ENCODE data around the gene TXN. TPM values are rescaled to one million over a fixed set of nuclear protein-coding genes. Genes with fewer than 3 reads are reported as not detected.
"Not testable (repeated sequence)": the region's sequence is repeated elsewhere in the genome, so short reads cannot be mapped to it uniquely, and the experiment has no call there.

TXN gene
- total RNA-seq, 2 experiments from 2014 or later: 554 to 573 TPM

DNA sequence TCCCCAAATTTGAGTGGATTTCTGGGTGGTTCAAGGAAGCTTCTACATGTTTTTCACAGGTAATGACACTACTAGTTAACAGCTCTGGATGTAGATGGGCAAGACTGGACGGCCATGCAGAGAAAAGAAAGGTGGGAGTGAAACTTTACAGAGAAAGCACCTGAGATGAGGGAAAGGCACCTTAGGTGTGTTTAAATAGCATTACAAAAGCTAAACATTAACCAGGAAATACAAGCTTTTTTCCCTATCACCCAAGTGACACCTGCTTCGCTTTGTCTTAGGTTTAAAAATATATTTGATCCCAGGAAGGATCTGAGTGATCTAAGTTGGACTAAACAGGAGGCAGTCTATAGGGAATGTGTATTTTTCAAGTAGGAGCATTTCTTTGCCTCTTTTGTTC, 56.7 kb downstream of the TXN start:
- H3K36me3 Mint-ChIP-seq: no peaks in the 10 kb centered on the region
- peaks cover 4% of the 10 kb centered on the region for H3K27me3 Mint-ChIP-seq
- CTCF ChIA-PET: interaction anchor here (1.3 to 2.8 kb wide), 2 partner anchors 15 to 18 kb away, joined by 4 to 9 read pairs; no protein-coding TSS in a partner anchor
- POLR2A ChIA-PET: no interaction called here
- no peaks in the 10 kb centered on the region for H3K4me1 Mint-ChIP-seq (ENCODE audit: low read depth)
- H3K27ac Mint-ChIP-seq: no peak overlapping the region
- intact Hi-C loops (cut with micrococcal nuclease): no loop called here
- H3K4me3 Mint-ChIP-seq: no peak overlapping the region
- no peaks in the 10 kb centered on the region for H3K9me3 Mint-ChIP-seq
- no peak for DNase-seq

GRCh38 chr9:110198357-110198756, 58.0 kb downstream of the TXN start:
- Mint-ChIP-seq H3K4me1 (ENCODE audit: low read depth) (no peaks in the 10 kb centered on the region), H3K36me3 (no peaks in the 10 kb centered on the region), H3K4me3 (no peak overlapping the region), H3K27ac (no peak overlapping the region), H3K27me3 (peaks cover 3% of the 10 kb centered on the region), H3K9me3 (no peaks in the 10 kb centered on the region)
- ChIA-PET POLR2A (no interaction called here), CTCF (interaction anchor here (1.1 kb wide), 1 partner anchor 15 kb away, joined by 5 read pairs; no protein-coding TSS in a partner anchor)
- intact Hi-C loops (cut with micrococcal nuclease): no loop called here
- no peak for DNase-seq

DNA sequence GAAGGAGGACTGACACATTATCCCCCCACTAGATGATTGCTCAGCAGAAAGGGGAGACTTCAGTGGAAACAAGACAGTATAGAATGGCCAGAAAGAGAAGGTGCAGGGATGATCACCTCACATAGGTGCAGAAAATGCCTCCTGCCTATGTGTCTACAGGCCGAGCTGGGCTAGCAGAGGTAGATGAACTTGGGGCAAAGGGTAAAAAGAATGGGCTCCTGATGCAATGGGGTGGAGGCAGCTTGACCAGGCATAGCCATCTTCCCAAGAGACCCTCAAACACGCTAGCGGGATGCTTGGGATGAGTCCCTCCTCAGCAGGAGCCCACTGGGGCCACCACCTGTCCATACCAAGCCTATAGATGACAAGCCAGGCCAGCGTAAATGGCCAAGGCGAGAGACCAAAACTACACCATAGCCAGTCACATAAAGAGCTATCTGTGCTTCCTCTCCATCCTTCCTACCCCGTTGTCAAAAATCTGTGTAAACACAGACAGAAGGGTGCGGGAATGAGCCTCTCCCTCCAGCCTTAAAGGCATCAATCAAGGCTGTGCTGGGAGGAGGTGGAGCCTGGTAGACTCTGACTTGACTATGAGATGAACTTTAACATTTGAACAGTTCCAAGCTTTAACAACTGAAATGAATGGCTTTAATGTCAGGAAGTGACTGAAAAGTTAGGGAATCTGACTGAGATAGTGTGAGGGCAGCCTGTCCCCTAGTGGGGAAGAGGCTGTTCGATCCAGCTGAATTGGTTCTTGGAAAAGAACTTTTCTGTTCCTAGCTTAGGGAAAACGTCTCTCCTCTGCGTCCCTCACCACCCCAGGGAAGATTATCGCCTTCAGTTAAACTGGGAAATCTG, 58.7 kb downstream of the TXN start:
- H3K4me3 Mint-ChIP-seq: no peak overlapping the region
- intact Hi-C loops (cut with micrococcal nuclease): no loop called here
- no peak for DNase-seq
- H3K9me3 Mint-ChIP-seq: no peaks in the 10 kb centered on the region
- POLR2A ChIA-PET: no interaction called here
- no peaks in the 10 kb centered on the region for H3K36me3 Mint-ChIP-seq
- H3K27ac Mint-ChIP-seq: no peak overlapping the region
- H3K27me3 Mint-ChIP-seq: peaks cover 2% of the 10 kb centered on the region
- no peaks in the 10 kb centered on the region for H3K4me1 Mint-ChIP-seq (ENCODE audit: low read depth)
- CTCF ChIA-PET: interaction anchor here (1.1 kb wide), 1 partner anchor 14 kb away, joined by 5 read pairs; no protein-coding TSS in a partner anchor

DNA sequence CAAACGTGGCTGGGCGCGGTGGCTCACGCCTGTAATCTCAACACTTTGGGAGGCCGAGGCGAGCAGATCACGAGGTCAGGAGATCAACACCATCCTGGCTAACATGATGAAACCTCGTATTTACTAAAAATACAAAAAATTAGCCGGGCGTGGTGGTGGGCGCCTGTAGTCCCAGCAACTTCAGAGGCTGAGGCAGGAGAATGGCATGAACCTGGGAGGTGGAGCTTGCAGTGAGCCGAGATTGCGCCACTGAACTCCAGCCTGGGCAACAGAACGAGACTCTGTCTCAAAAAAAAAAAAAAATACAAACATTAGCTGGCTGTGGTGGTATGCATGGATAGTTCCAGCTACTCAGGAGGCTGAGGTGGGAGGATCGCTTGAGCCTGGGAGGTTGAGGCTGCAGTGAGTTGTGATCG, 60.2 kb downstream of the TXN start:
- H3K27me3 Mint-ChIP-seq; DNase-seq; H3K9me3 Mint-ChIP-seq; H3K36me3 Mint-ChIP-seq; CTCF ChIA-PET; H3K4me1 Mint-ChIP-seq (ENCODE audit: low read depth); intact Hi-C loops (cut with micrococcal nuclease); H3K27ac Mint-ChIP-seq; H3K4me3 Mint-ChIP-seq; POLR2A ChIA-PET: not testable (repeated sequence)

Other genes starting within 250 kb of the TXN start
- gene C9orf152, start 48.3 kb downstream of the TXN start, total RNA-seq: not detected
- gene TXNDC8, start 81.4 kb upstream of the TXN start, total RNA-seq: not detected